Chondrocyte (in vitro differentiated cells): ENCODE data around the gene TSPAN11. TPM values are rescaled to one million over a fixed set of nuclear protein-coding genes. Genes with fewer than 3 reads are reported as not detected.

Experiments
- DNase-seq: peaks from one replicate; pipeline ENCODE4 v3.0.0; 2021; ENCODE audit warnings: mixed read lengths, low spot score
- H3K27ac Mint-ChIP-seq: one replicate; pipeline ENCODE4 v1.8.0; 2021; ENCODE audit warnings: mild to moderate bottlenecking, moderate library complexity, mixed read lengths; ENCODE audit not compliant: unreplicated experiment
- H3K27me3 Mint-ChIP-seq: 2 replicates; pipeline ENCODE4 v1.8.0; 2021; ENCODE audit warnings: low read depth, mixed read lengths
- H3K36me3 Mint-ChIP-seq: 2 replicates; pipeline ENCODE4 v1.8.0; 2021; ENCODE audit warnings: low read depth, mixed read lengths
- H3K4me1 Mint-ChIP-seq: 2 replicates; pipeline ENCODE4 v1.8.0; 2021; ENCODE audit warnings: low read depth, mild to moderate bottlenecking, mixed read lengths
- H3K4me3 Mint-ChIP-seq: one replicate; pipeline ENCODE4 v1.8.0; 2021; ENCODE audit warnings: mild to moderate bottlenecking, moderate library complexity, mixed read lengths; ENCODE audit not compliant: unreplicated experiment
- H3K9me3 Mint-ChIP-seq: 2 replicates; pipeline ENCODE4 v1.8.0; 2021; ENCODE audit warnings: low read depth, mixed read lengths
- CTCF ChIP-seq: fragments of 200-600 bp; sonication (generic); IDR thresholded peaks from 2 replicates; pipeline ENCODE4 v1.5.0; 2021; ENCODE audit warnings: antibody characterized with exemption, mild to moderate bottlenecking, moderate library complexity
- total RNA-seq: library from RNA; stranded (reverse); gene quantifications from 3 replicates; pipeline ENCODE4 v1.2.1, GENCODE V29; 2021

The TSPAN11 gene
- total RNA-seq, 1 donor from 2014 or later = 0.95 TPM

- H3K4me3 Mint-ChIP-seq = no peak overlapping the region
- no peaks in the 10 kb centered on the region for H3K36me3 Mint-ChIP-seq
- DNase-seq = no peak
- no peak overlapping the region for H3K27ac Mint-ChIP-seq
- peaks cover 7% of the 10 kb centered on the region for H3K27me3 Mint-ChIP-seq
- no peak for TF ChIP-seq CTCF
- no peaks in the 10 kb centered on the region for H3K9me3 Mint-ChIP-seq
- H3K4me1 Mint-ChIP-seq = no peaks in the 10 kb centered on the region
Measured at GRCh38 chr12:31029916-31030562, 103.5 kb downstream of the TSPAN11 start.

- Mint-ChIP-seq H3K4me3 (no peak overlapping the region), H3K27ac (no peak overlapping the region), H3K9me3 (no peaks in the 10 kb centered on the region), H3K27me3 (peaks cover 6% of the 10 kb centered on the region), H3K4me1 (peaks cover 3% of the 10 kb centered on the region), H3K36me3 (no peaks in the 10 kb centered on the region)
- no peak for TF ChIP-seq CTCF
- DNase-seq = no peak
Measured at GRCh38 chr12:31031951-31032335, 105.4 kb downstream of the TSPAN11 start.

- Mint-ChIP-seq H3K9me3 (no peaks in the 10 kb centered on the region), H3K27me3 (peaks cover 6% of the 10 kb centered on the region), H3K27ac (no peak overlapping the region), H3K4me3 (no peak overlapping the region), H3K36me3 (no peaks in the 10 kb centered on the region), H3K4me1 (peaks cover 3% of the 10 kb centered on the region)
- no peak for DNase-seq
- TF ChIP-seq CTCF = no peak
Measured at GRCh38 chr12:31033146-31033545, 106.6 kb downstream of the TSPAN11 start.

- TF ChIP-seq CTCF = no peak
Measured at GRCh38 chr12:31033681-31034080, 107.1 kb downstream of the TSPAN11 start.

GRCh38 chr12:31034372-31034771 lies 107.8 kb downstream of the TSPAN11 start:
- TF ChIP-seq CTCF = no peak
- no peak overlapping the region for H3K4me3 Mint-ChIP-seq

More at GRCh38 chr12:31033681-31034080, 107.1 kb downstream of the TSPAN11 start:
- Mint-ChIP-seq H3K36me3 (no peaks in the 10 kb centered on the region), H3K4me3 (no peak overlapping the region), H3K27ac (no peak overlapping the region), H3K27me3 (peaks cover 6% of the 10 kb centered on the region), H3K9me3 (no peaks in the 10 kb centered on the region), H3K4me1 (peaks cover 3% of the 10 kb centered on the region)
- no peak for DNase-seq

More at GRCh38 chr12:31034372-31034771, 107.8 kb downstream of the TSPAN11 start:
- no peak for DNase-seq
- Mint-ChIP-seq H3K36me3 (no peaks in the 10 kb centered on the region), H3K4me1 (peaks cover 3% of the 10 kb centered on the region), H3K9me3 (no peaks in the 10 kb centered on the region), H3K27ac (no peak overlapping the region), H3K27me3 (peaks cover 6% of the 10 kb centered on the region)
